Measurements from ENCODE around the gene INTS14.

INTS14 gene

GRCh38 chr15:65530318-65531111 is 80.4 kb downstream of the INTS14 start, which contains the start of gene HACD3:
TSS of gene HACD3 (plus strand) at chr15:65530463. CDS start at chr15:65530632, 169 bp downstream.
- DNase-seq (ENCODE audit: low spot score), result peak; percentile 93

GRCh38 chr15:65529762-65530317 is 81.1 kb downstream of the INTS14 start:
- DNase-seq (ENCODE audit: low spot score), result no peak

All from ecto neural progenitor cell (in vitro differentiated cells).